ENCODE results near the gene ZBTB44.

The ZBTB44 gene

DNA sequence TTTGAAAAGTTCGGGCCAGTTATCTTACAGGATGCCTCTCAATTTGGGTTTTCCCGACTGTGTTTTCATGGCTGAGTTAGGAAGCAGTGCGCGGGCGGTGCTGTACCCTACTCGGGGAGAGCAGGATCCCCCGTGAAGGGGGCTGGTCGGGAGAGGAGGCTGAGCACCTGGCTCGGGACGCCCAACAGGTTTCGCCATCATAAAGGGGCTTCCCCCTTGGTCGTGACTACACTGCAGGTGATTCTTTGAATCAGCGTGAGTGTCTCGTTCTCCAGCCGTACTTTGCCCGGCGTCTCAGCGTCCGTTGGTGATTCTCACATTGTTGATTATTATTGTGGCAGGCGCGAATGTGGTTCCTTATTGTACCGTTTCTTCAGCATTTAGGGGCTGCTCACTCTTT is 108.6 kb downstream of the ZBTB44 start:
- H3K9me2 ChIP-seq (ENCODE audit: low read depth, low read length), result no peaks in the 10 kb centered on the region
- no peaks in the 10 kb centered on the region for H4K20me1 ChIP-seq (ENCODE audit: insufficient read depth, low read length)
- H3K4me2 ChIP-seq (ENCODE audit: low read length), result no peak overlapping the region
- H3F3A ChIP-seq (ENCODE audit: insufficient read depth, low read length), result no peaks in the 10 kb centered on the region
- no peak overlapping the region for H3K9ac ChIP-seq (ENCODE audit: low read length)
- no peak overlapping the region for H2AFZ ChIP-seq (ENCODE audit: low read length)
- no peaks in the 10 kb centered on the region for H3K4me1 ChIP-seq (ENCODE audit: insufficient read depth, low read length, severe bottlenecking)
- no peaks in the 10 kb centered on the region for H3K79me2 ChIP-seq (ENCODE audit: insufficient read depth, low read length)
- no peak overlapping the region for H3K27ac ChIP-seq (ENCODE audit: low read depth, low read length, poor library complexity, severe bottlenecking)
- H3K4me3 ChIP-seq (ENCODE audit: low read depth, low read length, poor library complexity, severe bottlenecking), result no peak overlapping the region
- peaks cover 92% of the 10 kb centered on the region for H3K36me3 ChIP-seq (ENCODE audit: insufficient read depth, low read length)
- no peaks in the 10 kb centered on the region for H3K9me3 ChIP-seq (ENCODE audit: low read length)
- TF ChIP-seq, protein P1, sequence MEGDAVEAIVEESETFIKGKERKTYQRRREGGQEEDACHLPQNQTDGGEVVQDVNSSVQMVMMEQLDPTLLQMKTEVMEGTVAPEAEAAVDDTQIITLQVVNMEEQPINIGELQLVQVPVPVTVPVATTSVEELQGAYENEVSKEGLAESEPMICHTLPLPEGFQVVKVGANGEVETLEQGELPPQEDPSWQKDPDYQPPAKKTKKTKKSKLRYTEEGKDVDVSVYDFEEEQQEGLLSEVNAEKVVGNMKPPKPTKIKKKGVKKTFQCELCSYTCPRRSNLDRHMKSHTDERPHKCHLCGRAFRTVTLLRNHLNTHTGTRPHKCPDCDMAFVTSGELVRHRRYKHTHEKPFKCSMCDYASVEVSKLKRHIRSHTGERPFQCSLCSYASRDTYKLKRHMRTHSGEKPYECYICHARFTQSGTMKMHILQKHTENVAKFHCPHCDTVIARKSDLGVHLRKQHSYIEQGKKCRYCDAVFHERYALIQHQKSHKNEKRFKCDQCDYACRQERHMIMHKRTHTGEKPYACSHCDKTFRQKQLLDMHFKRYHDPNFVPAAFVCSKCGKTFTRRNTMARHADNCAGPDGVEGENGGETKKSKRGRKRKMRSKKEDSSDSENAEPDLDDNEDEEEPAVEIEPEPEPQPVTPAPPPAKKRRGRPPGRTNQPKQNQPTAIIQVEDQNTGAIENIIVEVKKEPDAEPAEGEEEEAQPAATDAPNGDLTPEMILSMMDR (IDR thresholded peaks at IDR 0.05; ENCODE audit: low read length), result no peak
- TF ChIP-seq EZH2 (IDR thresholded peaks at IDR 0.05; ENCODE audit: borderline replicate concordance, low read length), result no peak
- H3K27me3 ChIP-seq (ENCODE audit: insufficient read depth, low read length), result no peaks in the 10 kb centered on the region

DNA sequence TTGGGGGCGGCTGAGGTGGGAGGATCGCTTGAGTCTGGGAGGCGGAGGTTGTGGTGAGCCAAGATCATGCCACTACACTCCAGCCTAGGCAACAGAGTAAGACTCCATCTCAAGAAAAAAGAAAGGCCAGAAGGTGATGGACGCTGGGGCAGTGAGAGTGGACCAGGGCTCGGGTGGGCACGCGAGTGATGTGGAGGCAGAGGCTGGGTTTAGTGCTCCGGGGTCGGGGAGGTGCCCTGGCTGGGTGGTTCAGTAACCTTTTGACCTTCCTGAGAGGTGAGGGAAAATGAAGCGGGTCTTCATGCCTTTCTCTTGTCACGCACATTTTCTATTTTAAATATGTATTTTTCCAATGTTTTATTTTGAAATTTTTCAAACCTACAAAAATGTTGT is 110.0 kb downstream of the ZBTB44 start:
- Histone ChIP-seq H3K27ac (ENCODE audit: low read depth, low read length, poor library complexity, severe bottlenecking) (no peak overlapping the region), H2AFZ (ENCODE audit: low read length) (no peak overlapping the region), H3K9me2 (ENCODE audit: low read depth, low read length) (no peaks in the 10 kb centered on the region), H3K9me3 (ENCODE audit: low read length) (no peaks in the 10 kb centered on the region), H3K27me3 (ENCODE audit: insufficient read depth, low read length) (no peaks in the 10 kb centered on the region), H3K9ac (ENCODE audit: low read length) (no peak overlapping the region), H3K36me3 (ENCODE audit: insufficient read depth, low read length) (peaks cover 95% of the 10 kb centered on the region), H3K4me2 (ENCODE audit: low read length) (no peak overlapping the region), H3F3A (ENCODE audit: insufficient read depth, low read length) (no peaks in the 10 kb centered on the region), H3K79me2 (ENCODE audit: insufficient read depth, low read length) (no peaks in the 10 kb centered on the region), H4K20me1 (ENCODE audit: insufficient read depth, low read length) (no peaks in the 10 kb centered on the region), H3K4me1 (ENCODE audit: insufficient read depth, low read length, severe bottlenecking) (no peaks in the 10 kb centered on the region), H3K4me3 (ENCODE audit: low read depth, low read length, poor library complexity, severe bottlenecking) (no peak overlapping the region)
- TF ChIP-seq EZH2 (IDR thresholded peaks at IDR 0.05; ENCODE audit: borderline replicate concordance, low read length), result no peak
- TF ChIP-seq, protein P1 (IDR thresholded peaks at IDR 0.05; ENCODE audit: low read length), result no peak

DNA sequence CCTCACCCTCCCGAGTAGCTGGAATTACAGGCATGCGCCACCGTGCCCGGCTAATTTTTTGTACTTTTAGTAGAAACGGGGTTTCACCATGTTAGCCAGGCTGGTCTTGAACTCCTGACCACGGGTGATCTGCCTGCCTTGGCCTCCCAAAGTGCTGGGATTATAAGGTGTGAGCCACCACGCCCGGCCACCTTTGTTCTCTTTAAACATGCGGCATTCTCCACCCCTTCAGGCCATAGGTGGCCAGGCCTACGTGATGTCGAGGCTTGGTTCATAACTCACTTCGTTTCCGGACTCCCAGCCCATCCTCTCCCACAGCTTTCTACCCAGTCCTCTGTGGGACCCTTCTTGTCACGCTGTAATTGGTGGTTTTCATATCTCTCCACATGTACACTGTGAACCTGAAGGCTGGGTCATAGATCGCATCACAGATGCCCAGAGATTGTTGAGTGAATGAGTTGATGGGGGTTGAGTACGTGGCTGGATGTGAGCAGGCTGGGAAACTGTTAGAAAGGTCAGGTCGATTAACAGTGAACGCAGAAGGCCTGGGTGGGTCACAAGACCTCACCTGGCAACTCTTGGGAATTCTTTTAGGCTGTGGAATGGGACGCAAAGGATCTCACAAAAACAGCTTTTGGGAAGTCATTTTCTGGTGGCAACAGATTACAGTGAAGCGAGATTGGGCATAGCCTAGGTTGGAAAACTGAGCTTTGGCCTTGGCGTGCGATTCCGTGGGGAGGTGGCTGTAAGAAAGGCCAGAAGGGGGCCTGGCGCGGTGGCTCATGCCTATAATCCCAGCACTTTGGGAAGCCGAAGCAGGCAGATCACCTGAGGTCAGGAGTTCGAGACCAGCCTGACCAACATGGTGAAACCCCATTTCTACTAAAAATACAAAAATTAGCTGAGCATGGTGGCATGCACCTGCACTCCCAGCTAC is 110.7 kb downstream of the ZBTB44 start:
- no peak overlapping the region for H3K9ac ChIP-seq (ENCODE audit: low read length)
- no peak overlapping the region for H3K4me2 ChIP-seq (ENCODE audit: low read length)
- H3F3A ChIP-seq (ENCODE audit: insufficient read depth, low read length), result no peaks in the 10 kb centered on the region

More for the DNA sequence above, 110.7 kb downstream of the ZBTB44 start:
- no peak for TF ChIP-seq EZH2 (IDR thresholded peaks at IDR 0.05; ENCODE audit: borderline replicate concordance, low read length)
- TF ChIP-seq, protein P1 (IDR thresholded peaks at IDR 0.05; ENCODE audit: low read length), result no peak
- H3K9me3 ChIP-seq (ENCODE audit: low read length), result no peaks in the 10 kb centered on the region
- H3K27me3 ChIP-seq (ENCODE audit: insufficient read depth, low read length), result no peaks in the 10 kb centered on the region
- H3K4me1 ChIP-seq (ENCODE audit: insufficient read depth, low read length, severe bottlenecking), result no peaks in the 10 kb centered on the region
- no peaks in the 10 kb centered on the region for H3K9me2 ChIP-seq (ENCODE audit: low read depth, low read length)
- no peaks in the 10 kb centered on the region for H3K79me2 ChIP-seq (ENCODE audit: insufficient read depth, low read length)
- H2AFZ ChIP-seq (ENCODE audit: low read length), result no peak overlapping the region
- no peaks in the 10 kb centered on the region for H4K20me1 ChIP-seq (ENCODE audit: insufficient read depth, low read length)
- no peak overlapping the region for H3K27ac ChIP-seq (ENCODE audit: low read depth, low read length, poor library complexity, severe bottlenecking)
- H3K4me3 ChIP-seq (ENCODE audit: low read depth, low read length, poor library complexity, severe bottlenecking), result no peak overlapping the region
- H3K36me3 ChIP-seq (ENCODE audit: insufficient read depth, low read length), result peaks cover 95% of the 10 kb centered on the region
